Activated naive CD4-positive, alpha-beta T cell treated with anti-CD3 and anti-CD28 coated beads for 36 hours (primary cell): ENCODE data around the gene LOXL3. TPM values are rescaled to one million over a fixed set of nuclear protein-coding genes. Genes with fewer than 3 reads are reported as not detected.

Experiments
- CTCF ChIA-PET: fragments of 350-600 bp; sonication (Branson Sonifier 250); formaldehyde crosslinking; loops from one replicate; lab custom pipeline; 2021; ENCODE audit warnings: antibody characterized with exemption; lab: Charles Lee
- DNase-seq: peaks from one replicate; pipeline ENCODE4 v3.0.0-alpha.2; 2020
- H3K27ac Mint-ChIP-seq: one replicate; pipeline ENCODE4 v1.8.0; 2021; ENCODE audit warnings: mild to moderate bottlenecking, mixed read lengths
- H3K27me3 Mint-ChIP-seq: one replicate; pipeline ENCODE4 v1.8.0; 2021; ENCODE audit warnings: low read depth, mixed read lengths
- H3K36me3 Mint-ChIP-seq: one replicate; pipeline ENCODE4 v1.8.0; 2021; ENCODE audit warnings: low read depth, mixed read lengths
- H3K4me1 Mint-ChIP-seq: one replicate; pipeline ENCODE4 v1.8.0; 2021; ENCODE audit warnings: low read depth, mixed read lengths
- H3K4me3 Mint-ChIP-seq: one replicate; pipeline ENCODE4 v1.8.0; 2021; ENCODE audit warnings: mild to moderate bottlenecking, moderate library complexity, mixed read lengths
- H3K9me3 Mint-ChIP-seq: one replicate; pipeline ENCODE4 v1.8.0; 2021; ENCODE audit warnings: mixed read lengths
- intact Hi-C: fragments of 100-400 bp; cut with micrococcal nuclease; formaldehyde crosslinking; loops from one replicate; pipeline ENCODE4 v1.15.1; 2023
- total RNA-seq, 2 experiments: library from RNA; stranded (reverse); gene quantifications; one replicate each; pipeline ENCODE4 v1.2.3, GENCODE V29; 2021

The LOXL3 gene
- total RNA-seq, 2 experiments from 2014 or later = 0.35 to 0.41 TPM

GRCh38 chr2:74583504-74583903 lies 29.8 kb upstream of the LOXL3 start:
- Mint-ChIP-seq H3K27ac (no peak overlapping the region), H3K4me1 (peaks cover 28% of the 10 kb centered on the region), H3K36me3 (no peaks in the 10 kb centered on the region), H3K27me3 (peaks cover 2% of the 10 kb centered on the region), H3K4me3 (no peak overlapping the region), H3K9me3 (no peaks in the 10 kb centered on the region)
- intact Hi-C loops = no loop called here
- no peak for DNase-seq
- CTCF ChIA-PET = interaction anchor here (7.3 to 8.6 kb wide), 3 partner anchors 12 to 102 kb away, joined by 50 to 144 read pairs (median 144); partner anchors contain the start of genes CCDC142 and TTC31

- Mint-ChIP-seq H3K27me3 (peaks cover 2% of the 10 kb centered on the region), H3K27ac (no peak overlapping the region), H3K9me3 (no peaks in the 10 kb centered on the region), H3K4me1 (peaks cover 36% of the 10 kb centered on the region), H3K4me3 (no peak overlapping the region), H3K36me3 (no peaks in the 10 kb centered on the region)
- intact Hi-C loops = no loop called here
- CTCF ChIA-PET = interaction anchor here (0.8 to 8.6 kb wide), 3 partner anchors 10 to 247 kb away, joined by 3 to 144 read pairs (median 144); partner anchors contain the start of genes CCDC142 and TTC31
- DNase-seq = no peak
Measured at GRCh38 chr2:74582184-74582583, 28.4 kb upstream of the LOXL3 start.

- no peak overlapping the region for H3K4me3 Mint-ChIP-seq
- peaks cover 2% of the 10 kb centered on the region for H3K27me3 Mint-ChIP-seq
- H3K9me3 Mint-ChIP-seq = no peaks in the 10 kb centered on the region
- CTCF ChIA-PET = interaction anchor here (8.6 kb wide), 1 partner anchor 10 kb away, joined by 144 read pairs; no protein-coding TSS in a partner anchor
- intact Hi-C loops = no loop called here
- H3K27ac Mint-ChIP-seq = no peak overlapping the region
- no peak for DNase-seq
- H3K4me1 Mint-ChIP-seq = peaks cover 37% of the 10 kb centered on the region
- no peaks in the 10 kb centered on the region for H3K36me3 Mint-ChIP-seq
Measured at GRCh38 chr2:74581463-74581862, 27.7 kb upstream of the LOXL3 start.

- Mint-ChIP-seq H3K4me1 (peaks cover 25% of the 10 kb centered on the region), H3K36me3 (no peaks in the 10 kb centered on the region), H3K27me3 (peaks cover 2% of the 10 kb centered on the region), H3K9me3 (no peaks in the 10 kb centered on the region), H3K4me3 (no peak overlapping the region), H3K27ac (no peak overlapping the region)
- DNase-seq = no peak
- CTCF ChIA-PET = no interaction called here
- intact Hi-C loops = no loop called here
Measured at GRCh38 chr2:74578408-74578807, 24.7 kb upstream of the LOXL3 start.

GRCh38 chr2:74577448-74577847 lies 23.7 kb upstream of the LOXL3 start:
- H3K4me3 Mint-ChIP-seq = no peak overlapping the region
- H3K4me1 Mint-ChIP-seq = peaks cover 22% of the 10 kb centered on the region
- intact Hi-C loops = no loop called here
- H3K36me3 Mint-ChIP-seq = no peaks in the 10 kb centered on the region
- CTCF ChIA-PET = interaction anchor here (0.8 to 12.8 kb wide), 3 partner anchors 8 to 137 kb away, joined by 3 to 144 read pairs (median 5); no protein-coding TSS in a partner anchor
- H3K9me3 Mint-ChIP-seq = no peaks in the 10 kb centered on the region
- DNase-seq = peak; percentile 33
- H3K27ac Mint-ChIP-seq = no peak overlapping the region
- no peaks in the 10 kb centered on the region for H3K27me3 Mint-ChIP-seq

- no peak for DNase-seq
- Mint-ChIP-seq H3K9me3 (no peaks in the 10 kb centered on the region), H3K4me1 (peaks cover 28% of the 10 kb centered on the region), H3K4me3 (no peak overlapping the region), H3K27ac (no peak overlapping the region), H3K36me3 (no peaks in the 10 kb centered on the region), H3K27me3 (no peaks in the 10 kb centered on the region)
- intact Hi-C loops = no loop called here
- CTCF ChIA-PET = interaction anchor here (0.8 to 12.8 kb wide), 4 partner anchors 9 to 138 kb away, joined by 3 to 144 read pairs (median 4); no protein-coding TSS in a partner anchor
Measured at GRCh38 chr2:74576863-74577229, 23.1 kb upstream of the LOXL3 start.

- H3K27ac Mint-ChIP-seq = no peak overlapping the region
- H3K4me1 Mint-ChIP-seq = peaks cover 28% of the 10 kb centered on the region
- no peak overlapping the region for H3K4me3 Mint-ChIP-seq
- no peaks in the 10 kb centered on the region for H3K36me3 Mint-ChIP-seq
- intact Hi-C loops = no loop called here
- no peaks in the 10 kb centered on the region for H3K9me3 Mint-ChIP-seq
- CTCF ChIA-PET = interaction anchor here (1.4 to 12.8 kb wide), 3 partner anchors 9 to 44 kb away, joined by 4 to 144 read pairs (median 5); no protein-coding TSS in a partner anchor
- DNase-seq = no peak
- no peaks in the 10 kb centered on the region for H3K27me3 Mint-ChIP-seq
Measured at GRCh38 chr2:74576211-74576862, 22.6 kb upstream of the LOXL3 start.

GRCh38 chr2:74575320-74575719 lies 21.6 kb upstream of the LOXL3 start:
- intact Hi-C loops = no loop called here
- CTCF ChIA-PET = interaction anchor here (1.0 to 12.8 kb wide), 4 partner anchors 11 to 93 kb away, joined by 4 to 144 read pairs (median 6); partner anchors contain the start of genes CCDC142 and TTC31
- Mint-ChIP-seq H3K4me1 (peaks cover 28% of the 10 kb centered on the region), H3K9me3 (no peaks in the 10 kb centered on the region), H3K36me3 (no peaks in the 10 kb centered on the region), H3K27me3 (no peaks in the 10 kb centered on the region), H3K4me3 (no peak overlapping the region), H3K27ac (no peak overlapping the region)
- no peak for DNase-seq

- no peaks in the 10 kb centered on the region for H3K27me3 Mint-ChIP-seq
- no peaks in the 10 kb centered on the region for H3K9me3 Mint-ChIP-seq
- peak; percentile 52 for DNase-seq
- CTCF ChIA-PET = interaction anchor here (0.7 to 12.8 kb wide), 3 partner anchors 12 to 18 kb away, joined by 3 to 144 read pairs (median 3); no protein-coding TSS in a partner anchor
- H3K4me1 Mint-ChIP-seq = peaks cover 34% of the 10 kb centered on the region
- H3K4me3 Mint-ChIP-seq = peak overlapping the region; percentile 38
- H3K27ac Mint-ChIP-seq = peak overlapping the region; percentile 68
- no peaks in the 10 kb centered on the region for H3K36me3 Mint-ChIP-seq
- intact Hi-C loops = loop anchor here (1.0 kb wide), 1 partner anchor 8 kb away; no protein-coding TSS in a partner anchor
Measured at GRCh38 chr2:74573747-74574562, 20.2 kb upstream of the LOXL3 start.

GRCh38 chr2:74572178-74572925 lies 18.6 kb upstream of the LOXL3 start:
- Mint-ChIP-seq H3K4me1 (peaks cover 38% of the 10 kb centered on the region), H3K36me3 (no peaks in the 10 kb centered on the region), H3K27ac (no peak overlapping the region), H3K9me3 (no peaks in the 10 kb centered on the region), H3K4me3 (no peak overlapping the region), H3K27me3 (no peaks in the 10 kb centered on the region)
- no peak for DNase-seq
- intact Hi-C loops = no loop called here
- CTCF ChIA-PET = interaction anchor here (0.7 to 12.8 kb wide), 3 partner anchors 14 to 56 kb away, joined by 3 to 144 read pairs (median 3); no protein-coding TSS in a partner anchor

- Mint-ChIP-seq H3K27me3 (no peaks in the 10 kb centered on the region), H3K27ac (no peak overlapping the region), H3K36me3 (no peaks in the 10 kb centered on the region), H3K4me1 (peaks cover 45% of the 10 kb centered on the region), H3K4me3 (no peak overlapping the region), H3K9me3 (no peaks in the 10 kb centered on the region)
- DNase-seq = peak; percentile 53
- intact Hi-C loops = loop anchor here (1.0 kb wide), 2 partner anchors 13 to 88 kb away; partner anchors contain the start of gene TTC31
- CTCF ChIA-PET = interaction anchor here (0.7 to 12.8 kb wide), 2 partner anchors 15 to 30 kb away, joined by 3 to 144 read pairs; no protein-coding TSS in a partner anchor
Measured at GRCh38 chr2:74571058-74571457, 17.3 kb upstream of the LOXL3 start.
